CD14-positive monocyte (primary cell): ENCODE results near the gene RNF44. TPM values are rescaled to one million over a fixed set of nuclear protein-coding genes. Genes with fewer than 3 reads are reported as not detected.

Experiments used
- DNase-seq, 3 donors: peaks; one replicate each; pipeline ENCODE4 v3.0.0-alpha.2; 2011 to 2022
- H2AFZ ChIP-seq: 2 replicates; pipeline ENCODE4 v1.6.0; 2012; ENCODE audit warnings: mild to moderate bottlenecking, low read depth, low read length, inconsistent platforms; ENCODE audit not compliant: insufficient read depth, poor library complexity, severe bottlenecking
- H3K27ac ChIP-seq, 2 donors: 1 replicate in 1 of 2; 2 replicates in 1 of 2; pipeline ENCODE4 v1.5.1; 2012 to 2013; ENCODE audit warnings: low read length in 2 of 2, control low read depth in 1 of 2, inconsistent platforms in 1 of 2, low read depth in 1 of 2, mild to moderate bottlenecking in 1 of 2
- H3K27me3 ChIP-seq, 2 donors: one replicate each; pipeline versions ENCODE4 v1.6.0 to v1.6.1; 2011 to 2013; ENCODE audit warnings: low read length in 2 of 2; ENCODE audit not compliant: control insufficient read depth in 2 of 2, insufficient read depth in 2 of 2
- H3K36me3 ChIP-seq, 2 donors: replicated peaks in 1 of 2; 1 replicate in 1 of 2; 2 replicates in 1 of 2; pipeline versions ENCODE4 v1.5.1 to v1.6.1; 2012 to 2013; ENCODE audit warnings: low read length in 2 of 2, control low read depth in 1 of 2, inconsistent platforms in 1 of 2, mild to moderate bottlenecking in 1 of 2; ENCODE audit not compliant: insufficient read depth in 2 of 2, control insufficient read depth in 1 of 2
- H3K4me1 ChIP-seq, 2 donors: 1 replicate in 1 of 2; 2 replicates in 1 of 2; pipeline versions ENCODE4 v1.5.1 to v1.6.1; 2012 to 2013; ENCODE audit warnings: low read length in 2 of 2, control low read depth in 1 of 2, inconsistent platforms in 1 of 2, mild to moderate bottlenecking in 1 of 2, moderate library complexity in 1 of 2; ENCODE audit not compliant: insufficient read depth in 2 of 2, control insufficient read depth in 1 of 2
- H3K4me2 ChIP-seq: replicated peaks from 2 replicates; pipeline ENCODE3; 2012; ENCODE audit warnings: low read length, moderate library complexity, mild to moderate bottlenecking; ENCODE audit not compliant: poor library complexity, severe bottlenecking; ENCODE audit errors: extremely low read depth
- H3K4me3 ChIP-seq, 3 experiments: fragments of 200-600 bp in 1 of 3; sonication (generic) in 1 of 3; replicated peaks in 1 of 3; 1 replicate in 2 of 3; 2 replicates in 1 of 3; pipeline ENCODE4 v1.5.1; 2011 to 2013; ENCODE audit warnings: low read length in 3 of 3, mild to moderate bottlenecking in 3 of 3, control low read depth in 2 of 3, low read depth in 2 of 3, inconsistent platforms in 1 of 3, moderate library complexity in 1 of 3
- H3K79me2 ChIP-seq: 2 replicates; pipeline ENCODE4 v1.6.0; 2012; ENCODE audit warnings: mild to moderate bottlenecking, control low read depth, inconsistent platforms, low read length, moderate library complexity; ENCODE audit not compliant: insufficient read depth
- H3K9ac ChIP-seq: 2 replicates; pipeline ENCODE4 v1.6.0; 2017; ENCODE audit warnings: low read length, mild to moderate bottlenecking; ENCODE audit not compliant: insufficient read depth, poor library complexity, severe bottlenecking
- H3K9me3 ChIP-seq, 2 donors: replicated peaks in 1 of 2; 1 replicate in 1 of 2; 2 replicates in 1 of 2; pipeline versions ENCODE4 v1.5.1 to v1.6.1; 2012 to 2013; ENCODE audit warnings: low read length in 2 of 2, control low read depth in 1 of 2; ENCODE audit not compliant: control insufficient read depth in 1 of 2, insufficient read depth in 1 of 2
- H4K20me1 ChIP-seq: 2 replicates; pipeline ENCODE4 v1.6.0; 2012; ENCODE audit warnings: mild to moderate bottlenecking, low read length, control low read depth, moderate library complexity; ENCODE audit not compliant: insufficient read depth
- H3K27ac Mint-ChIP-seq, 7 donors: one replicate each; pipeline ENCODE4 v1.8.0; 2020; ENCODE audit warnings: mild to moderate bottlenecking in 7 of 7, mixed read lengths in 7 of 7, moderate library complexity in 6 of 7, inconsistent platforms in 2 of 7
- H3K27me3 Mint-ChIP-seq, 3 donors: one replicate each; pipeline ENCODE4 v1.8.0; 2021 to 2022; ENCODE audit warnings: low read depth in 3 of 3, mild to moderate bottlenecking in 3 of 3, mixed read lengths in 3 of 3, moderate library complexity in 3 of 3, inconsistent platforms in 1 of 3
- H3K36me3 Mint-ChIP-seq, 2 donors: one replicate each; pipeline ENCODE4 v1.8.0; 2020; ENCODE audit warnings: mixed read lengths in 2 of 2, inconsistent platforms in 1 of 2, mild to moderate bottlenecking in 1 of 2
- H3K4me1 Mint-ChIP-seq: one replicate; pipeline ENCODE4 v1.8.0; 2020; ENCODE audit warnings: mild to moderate bottlenecking, mixed read lengths
- H3K4me3 Mint-ChIP-seq, 2 donors: one replicate each; pipeline ENCODE4 v1.8.0; 2020; ENCODE audit warnings: mild to moderate bottlenecking in 2 of 2, mixed read lengths in 2 of 2, moderate library complexity in 1 of 2
- H3K9me3 Mint-ChIP-seq, 7 donors: one replicate each; pipeline ENCODE4 v1.8.0; 2020 to 2022; ENCODE audit warnings: mixed read lengths in 7 of 7, mild to moderate bottlenecking in 6 of 7, moderate library complexity in 6 of 7, inconsistent platforms in 2 of 7
- CTCF ChIP-seq: fragments of 200-600 bp; IDR thresholded peaks from one replicate; pipeline ENCODE4 v1.8.0; 2022; ENCODE audit warnings: antibody characterized with exemption, mild to moderate bottlenecking
- whole genome bisulfite sequencing: methylation state at CpG from one replicate; pipeline ENCODE4 v1.1.5; 2013; ENCODE audit warnings: missing lambda C conversion rate; ENCODE audit not compliant: insufficient coverage; 5-methylcytosine and 5-hydroxymethylcytosine counted together
- intact Hi-C, 2 donors: fragments of 100-400 bp; cut with micrococcal nuclease; formaldehyde crosslinking; loops; one replicate each; pipeline versions ENCODE4 v1.15.0 to v1.15.1; 2023
- polyA plus RNA-seq, 3 donors: library from polyadenylated mRNA; depleted of rRNA in 1 of 3; unstranded in 2 of 3; stranded (reverse) in 1 of 3; fragments of 300-500 nt in 2 of 3; fragments of >200 nt in 1 of 3; fragmentation: Illumina TruSeq in 2 of 3; gene quantifications; 1 replicate in 2 of 3; 2 replicates in 1 of 3; pipeline ENCODE4 v1.2.3, GENCODE V29; 2012 to 2021
- small RNA-seq: library from RNA; depleted of rRNA; stranded (forward); fragments of <200 nt; gene quantifications from one replicate; pipeline ENCODE3, GENCODE V24; 2012; ENCODE audit warnings: low read depth; ENCODE audit not compliant: insufficient read length

RNF44 gene
- polyA plus RNA-seq, 3 donors, result 1.9 to 133 (median 3.1) TPM

GRCh38 chr5:176481711-176482110 is 55.5 kb downstream of the RNF44 start:
- no peaks in the 10 kb centered on the region for H3K4me1 ChIP-seq
- DNase-seq, result no peak
- H3K36me3 Mint-ChIP-seq, result peaks cover 39 to 70% of the 10 kb centered on the region in 2 donors
- H3K27me3 Mint-ChIP-seq, result peaks cover 0 to 2% (median 0%) of the 10 kb centered on the region in 3 donors
- 95% methylated on average over 3 of the region's 4 CpGs for WGBS
- H3K4me2 ChIP-seq, result no peak overlapping the region
- peaks cover 37% of the 10 kb centered on the region for H3K79me2 ChIP-seq
- no peaks in the 10 kb centered on the region for H3K27me3 ChIP-seq
- no peaks in the 10 kb centered on the region for H3K4me1 Mint-ChIP-seq
- no peak overlapping the region for H3K4me3 ChIP-seq
- no peak overlapping the region for H3K27ac ChIP-seq
- peaks cover 42 to 77% of the 10 kb centered on the region in 2 donors for H3K36me3 ChIP-seq
- H3K4me3 Mint-ChIP-seq, result no peak overlapping the region
- H3K9me3 ChIP-seq, result no peaks in the 10 kb centered on the region
- intact Hi-C loops, result no loop called here
- no peak overlapping the region for H3K27ac Mint-ChIP-seq
- no peak overlapping the region for H2AFZ ChIP-seq
- no peak for TF ChIP-seq CTCF
- no peaks in the 10 kb centered on the region for H3K9me3 Mint-ChIP-seq
- no peak overlapping the region for H3K9ac ChIP-seq
- peaks cover 59% of the 10 kb centered on the region for H4K20me1 ChIP-seq

Small RNA genes lying within 50 kb of the gene (small RNA-seq; reads per million reads assigned to genes)
- gene RF00019, result not detected
- not detected for gene RN7SL684P

Other genes starting within 250 kb of the RNF44 start
- 10 to 100 TPM; 32.3 to 36.4 (median 32.5) TPM for gene KIAA1191, start 175.6 kb downstream of the RNF44 start, polyA plus RNA-seq
- gene ARL10, start 171.9 kb downstream of the RNF44 start, polyA plus RNA-seq, result under 1 TPM in 2 of 3 donors, not detected in 1; 0.04 to 0.93 TPM
- 10 to 100 TPM; 17.2 to 23.4 (median 17.6) TPM for gene NOP16, start 148.8 kb downstream of the RNF44 start, polyA plus RNA-seq
- gene HIGD2A, start 148.7 kb downstream of the RNF44 start, polyA plus RNA-seq, result 100 to 1,000 TPM; 101 to 298 (median 260) TPM
- gene CLTB, start 120.9 kb downstream of the RNF44 start, polyA plus RNA-seq, result 10 to 100 TPM; 63.2 to 87.6 (median 75.2) TPM
- 10 to 100 TPM; 11.5 to 14.8 (median 12.2) TPM for gene FAF2, start 89.0 kb downstream of the RNF44 start, polyA plus RNA-seq
- gene CDHR2, start 11.9 kb upstream of the RNF44 start, polyA plus RNA-seq, result under 1 TPM in 1 of 3 donors, not detected in 2; 0.12 TPM
- gene GPRIN1, start 72.8 kb upstream of the RNF44 start, polyA plus RNA-seq, result under 1 TPM; 0.05 to 0.30 (median 0.13) TPM
- not detected for gene SNCB, start 93.1 kb upstream of the RNF44 start, polyA plus RNA-seq
- not detected for gene EIF4E1B, start 93.3 kb upstream of the RNF44 start, polyA plus RNA-seq
- gene TSPAN17, start 110.1 kb upstream of the RNF44 start, polyA plus RNA-seq, result 10 to 100 TPM; 22.2 to 27.7 (median 24.1) TPM